B cell (primary cell): ENCODE data around the gene SPINK1.
"Not testable (repeated sequence)": the region's sequence is repeated elsewhere in the genome, so short reads cannot be mapped to it uniquely, and the experiment has no call there.

Experiments
- CTCF ChIP-seq: fragments of 200-600 bp; IDR thresholded peaks from one replicate; pipeline ENCODE4 v1.8.0; 2022; ENCODE audit warnings: antibody characterized with exemption, mild to moderate bottlenecking
- EZH2 ChIP-seq: IDR thresholded peaks from 2 replicates; pipeline ENCODE4 v1.6.1; 2012; ENCODE audit warnings: borderline replicate concordance, low read depth, mild to moderate bottlenecking, moderate library complexity, low read length; ENCODE audit not compliant: insufficient read depth, poor library complexity, severe bottlenecking

- TF ChIP-seq CTCF, EZH2: not testable (repeated sequence)
Observed at GRCh38 chr5:147869892-147870291, 38.4 kb upstream of the SPINK1 start.
